GM18517 (cell line): ENCODE data around the gene DNMT1.

Experiments
- ATAC-seq: cut with Tn5 transposase; IDR thresholded peaks from one replicate; pipeline ENCODE4 v1.9.1; 2021; ENCODE audit warnings: mild to moderate bottlenecking, moderate library complexity; ENCODE audit not compliant: unreplicated experiment

Gene DNMT1

DNA sequence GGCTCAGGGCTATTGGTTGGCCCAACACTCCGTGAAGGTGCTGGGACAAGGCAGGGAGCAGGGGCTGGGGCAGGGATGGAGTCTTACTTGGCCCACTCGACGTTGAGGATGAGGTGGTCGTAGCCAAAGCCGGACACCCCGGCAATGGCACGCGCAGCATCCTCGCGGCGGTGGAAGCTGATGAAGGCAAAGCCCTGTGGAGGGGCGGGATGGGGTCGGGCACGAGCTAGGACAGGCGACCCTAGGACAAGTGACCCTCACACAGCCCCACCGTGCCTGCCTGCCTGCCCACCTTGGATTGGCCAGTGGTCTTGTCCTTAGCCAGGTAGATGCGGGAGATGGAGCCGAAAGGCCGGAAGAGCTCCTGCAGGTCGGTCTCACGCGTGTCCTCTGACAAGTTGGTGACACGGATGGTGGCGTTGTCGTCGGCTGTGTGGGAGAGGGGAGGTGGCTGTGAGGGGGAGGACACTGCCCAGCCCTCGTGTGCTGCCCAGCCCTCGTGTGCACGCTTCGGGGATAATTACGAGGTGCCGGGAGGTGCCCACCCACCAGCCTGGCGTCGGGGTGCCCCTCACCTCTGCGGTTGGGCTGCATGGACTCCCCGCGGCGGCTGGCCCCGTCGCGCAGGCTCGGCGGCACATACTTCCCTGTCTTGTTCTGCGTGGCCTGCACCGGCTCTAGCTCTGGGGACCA lies 79.2 kb downstream of the DNMT1 start:
- ATAC-seq, result no peak

DNA sequence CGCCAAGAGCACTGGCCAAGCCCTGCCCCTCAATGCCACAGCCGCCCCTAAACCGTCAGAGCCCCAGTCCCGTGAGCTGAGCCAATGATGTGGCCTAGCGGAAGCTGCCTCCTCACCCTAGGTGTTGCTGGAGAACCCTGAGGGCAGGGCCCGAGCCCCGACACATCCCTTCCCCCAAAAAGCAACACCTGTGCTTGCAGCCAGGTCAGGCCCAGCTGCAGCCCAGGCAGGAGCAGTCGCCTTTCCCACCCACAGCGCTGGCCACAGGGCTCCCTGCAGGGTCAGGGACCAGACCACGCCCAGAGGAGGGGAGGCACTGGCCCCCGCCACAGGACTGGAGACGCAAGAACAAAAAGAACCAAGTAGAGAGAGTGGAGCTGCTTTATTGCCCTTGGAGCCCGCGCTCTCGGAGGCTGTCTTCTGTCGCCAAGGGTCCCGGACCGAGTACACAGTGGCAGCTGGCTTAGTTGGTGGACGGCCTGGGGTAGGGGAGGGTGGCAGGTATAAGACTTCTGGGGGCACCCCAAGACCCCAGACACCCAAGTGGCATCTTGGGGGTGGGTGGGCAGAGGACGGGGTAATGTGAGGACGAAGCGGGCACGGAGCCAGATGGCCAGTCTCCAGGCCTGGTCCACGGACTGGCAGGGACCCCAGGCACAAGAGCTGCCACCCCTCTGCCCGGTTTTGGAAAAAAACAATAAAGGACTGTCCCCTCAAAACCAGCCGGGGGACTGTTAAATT lies 79.9 kb downstream of the DNMT1 start:
- no peak for ATAC-seq

DNA sequence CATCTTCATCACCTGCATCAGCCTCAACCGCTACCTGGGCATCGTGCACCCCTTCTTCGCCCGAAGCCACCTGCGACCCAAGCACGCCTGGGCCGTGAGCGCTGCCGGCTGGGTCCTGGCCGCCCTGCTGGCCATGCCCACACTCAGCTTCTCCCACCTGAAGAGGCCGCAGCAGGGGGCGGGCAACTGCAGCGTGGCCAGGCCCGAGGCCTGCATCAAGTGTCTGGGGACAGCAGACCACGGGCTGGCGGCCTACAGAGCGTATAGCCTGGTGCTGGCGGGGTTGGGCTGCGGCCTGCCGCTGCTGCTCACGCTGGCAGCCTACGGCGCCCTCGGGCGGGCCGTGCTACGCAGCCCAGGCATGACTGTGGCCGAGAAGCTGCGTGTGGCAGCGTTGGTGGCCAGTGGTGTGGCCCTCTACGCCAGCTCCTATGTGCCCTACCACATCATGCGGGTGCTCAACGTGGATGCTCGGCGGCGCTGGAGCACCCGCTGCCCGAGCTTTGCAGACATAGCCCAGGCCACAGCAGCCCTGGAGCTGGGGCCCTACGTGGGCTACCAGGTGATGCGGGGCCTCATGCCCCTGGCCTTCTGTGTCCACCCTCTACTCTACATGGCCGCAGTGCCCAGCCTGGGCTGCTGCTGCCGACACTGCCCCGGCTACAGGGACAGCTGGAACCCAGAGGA lies 80.6 kb downstream of the DNMT1 start:
- ATAC-seq, result no peak

DNA sequence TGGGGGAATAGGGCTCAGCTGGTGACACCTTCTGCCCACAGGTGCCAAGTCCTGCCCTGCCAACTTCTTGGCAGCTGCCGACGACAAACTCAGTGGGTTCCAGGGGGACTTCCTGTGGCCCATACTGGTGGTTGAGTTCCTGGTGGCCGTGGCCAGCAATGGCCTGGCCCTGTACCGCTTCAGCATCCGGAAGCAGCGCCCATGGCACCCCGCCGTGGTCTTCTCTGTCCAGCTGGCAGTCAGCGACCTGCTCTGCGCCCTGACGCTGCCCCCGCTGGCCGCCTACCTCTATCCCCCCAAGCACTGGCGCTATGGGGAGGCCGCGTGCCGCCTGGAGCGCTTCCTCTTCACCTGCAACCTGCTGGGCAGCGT lies 81.2 kb downstream of the DNMT1 start:
- ATAC-seq, result no peak

DNA sequence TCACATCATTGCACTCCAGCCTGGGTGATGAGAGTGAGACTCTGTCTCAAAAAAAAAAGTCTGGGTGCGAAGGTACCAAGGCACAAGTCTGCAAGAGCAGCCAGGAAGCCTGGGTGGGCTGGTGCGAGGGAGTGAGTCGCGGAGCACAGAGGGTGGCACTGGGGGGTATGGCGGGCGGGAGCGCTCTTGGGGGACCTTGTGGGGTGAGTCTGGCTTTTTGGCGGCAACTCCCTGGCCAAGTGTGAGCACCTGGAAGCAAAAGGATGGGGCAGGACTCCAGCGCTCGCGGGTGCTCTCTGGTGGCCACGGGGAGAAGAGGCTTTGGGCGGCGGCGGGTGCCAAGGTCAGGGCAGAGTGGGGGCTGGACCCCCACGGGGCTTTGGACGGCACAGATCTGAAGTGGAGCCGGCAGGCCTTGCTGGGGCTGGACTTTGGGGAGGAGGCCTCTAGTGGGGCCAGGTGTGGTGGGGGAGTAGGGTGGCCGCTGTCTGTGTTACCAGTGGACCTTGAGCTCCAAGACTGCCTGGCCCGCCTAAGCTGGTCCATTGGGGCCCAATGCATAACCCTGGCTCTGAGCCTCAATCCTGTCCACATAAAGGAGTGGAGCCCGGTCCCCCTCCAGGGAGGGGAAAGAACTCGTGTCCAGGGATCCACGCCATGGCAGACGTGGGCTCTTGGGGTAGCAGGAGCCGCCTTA lies 81.7 kb downstream of the DNMT1 start:
- no peak for ATAC-seq

DNA sequence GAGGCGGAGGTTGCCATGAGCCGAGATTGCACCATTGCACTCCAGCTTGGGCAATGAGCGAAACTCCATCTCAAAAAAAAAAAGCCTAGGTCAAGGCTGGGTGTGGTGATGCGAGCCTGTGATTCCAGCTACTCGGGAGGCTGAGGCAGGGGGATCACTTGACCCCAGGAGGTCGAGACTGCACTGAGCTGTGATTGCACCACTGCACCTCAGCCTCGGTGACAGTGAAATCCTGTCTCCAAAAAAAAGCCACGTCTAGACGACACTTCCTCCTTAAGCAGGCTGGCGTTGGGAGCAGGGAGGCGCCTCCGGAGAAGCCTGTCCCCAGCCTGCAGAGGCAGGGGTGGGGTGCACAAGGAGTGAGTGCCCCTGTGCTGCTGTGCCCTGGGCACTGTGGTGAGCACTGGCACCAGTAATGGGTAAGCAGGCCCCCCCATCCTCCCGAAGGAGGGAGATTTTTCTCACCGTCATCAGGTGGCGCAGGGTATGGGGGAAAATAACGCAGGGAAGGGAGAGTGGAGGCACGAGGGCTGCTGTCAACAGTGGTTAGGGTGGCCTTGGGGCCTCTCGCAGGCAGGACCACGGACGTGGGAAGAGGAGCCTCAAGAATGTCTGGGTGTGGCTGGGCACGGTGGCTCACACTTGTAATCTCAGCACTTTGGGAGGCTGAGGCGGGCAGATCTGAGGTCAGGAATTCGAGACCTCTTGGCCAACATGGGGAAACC lies 82.6 kb downstream of the DNMT1 start:
- no peak for ATAC-seq

DNA sequence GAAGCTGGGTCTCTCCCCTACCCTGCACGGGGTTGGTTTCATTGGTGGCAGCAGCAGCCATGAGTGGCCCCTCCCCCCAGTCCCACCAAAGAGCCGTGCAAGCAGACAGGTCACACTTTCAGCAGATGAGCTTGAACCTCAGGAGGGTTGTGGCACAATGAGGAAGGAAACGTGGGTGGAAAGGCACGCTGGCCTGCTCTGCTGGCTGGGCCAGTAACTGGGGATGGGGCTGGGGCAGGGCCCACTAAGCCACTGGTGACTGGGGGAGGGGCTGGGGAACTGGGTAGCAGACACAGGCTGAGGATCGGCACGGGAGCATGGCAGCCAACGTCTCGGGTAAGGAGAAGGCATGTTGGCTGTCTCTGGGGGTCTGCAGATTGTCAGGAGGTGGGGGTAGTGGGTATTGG lies 83.3 kb downstream of the DNMT1 start, which contains the start of gene P2RY11:
TSS of gene P2RY11 (plus strand) at position 289 of the 407 bp plus-strand sequence. CDS start at position 318, 29 bp downstream.
- no peak for ATAC-seq

DNA sequence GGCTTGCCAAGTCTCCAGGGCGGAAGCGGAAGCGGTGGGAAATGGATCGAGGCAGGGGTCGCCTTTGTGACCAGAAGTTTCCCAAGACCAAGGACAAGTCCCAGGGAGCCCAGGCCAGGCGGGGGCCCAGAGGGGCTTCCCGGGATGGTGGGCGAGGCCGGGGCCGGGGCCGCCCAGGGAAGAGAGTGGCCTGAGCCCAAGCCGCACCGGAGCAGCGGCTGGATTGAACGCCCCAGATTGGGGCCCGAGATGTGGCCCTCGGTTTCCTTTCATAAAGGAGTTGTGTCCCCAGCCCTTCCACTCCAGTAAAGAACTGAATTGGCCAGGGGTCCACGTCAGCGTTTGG lies 83.8 kb downstream of the DNMT1 start:
- ATAC-seq, result no peak

DNA sequence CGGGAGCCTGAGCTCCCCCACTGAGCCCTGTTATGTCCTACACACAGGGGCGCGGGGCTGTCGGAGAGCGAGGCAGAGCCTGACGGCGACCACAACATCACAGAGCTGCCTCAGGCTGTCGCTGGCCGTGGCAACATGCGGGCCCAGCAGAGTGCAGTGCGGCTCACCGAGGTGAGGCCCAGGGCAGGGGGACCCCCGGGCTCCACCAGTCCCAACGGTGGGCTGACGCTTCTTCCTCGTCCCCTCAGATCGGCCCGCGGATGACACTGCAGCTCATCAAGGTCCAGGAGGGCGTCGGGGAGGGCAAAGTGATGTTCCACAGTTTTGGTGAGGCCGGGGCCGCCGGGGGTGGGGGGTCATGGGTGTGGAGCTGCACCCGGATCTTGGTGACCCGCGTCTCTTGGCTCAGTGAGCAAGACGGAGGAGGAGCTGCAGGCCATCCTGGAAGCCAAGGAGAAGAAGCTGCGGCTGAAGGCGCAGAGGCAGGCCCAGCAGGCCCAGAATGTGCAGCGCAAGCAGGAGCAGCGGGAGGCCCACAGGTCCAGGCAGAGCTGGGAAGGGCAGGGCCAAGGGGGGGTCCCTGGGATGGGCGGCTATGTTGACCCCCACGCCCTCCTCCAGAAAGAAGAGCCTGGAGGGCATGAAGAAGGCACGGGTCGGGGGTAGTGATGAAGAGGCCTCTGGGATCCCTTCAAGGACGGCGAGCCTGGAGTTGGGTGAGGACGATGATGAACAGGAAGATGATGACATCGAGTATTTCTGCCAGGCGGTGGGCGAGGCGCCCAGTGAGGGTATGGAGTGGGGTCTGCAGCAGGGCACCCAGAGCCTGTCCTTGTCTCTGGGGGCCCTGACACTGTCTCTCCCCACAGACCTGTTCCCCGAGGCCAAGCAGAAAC lies 84.4 kb downstream of the DNMT1 start:
- no peak for ATAC-seq

DNA sequence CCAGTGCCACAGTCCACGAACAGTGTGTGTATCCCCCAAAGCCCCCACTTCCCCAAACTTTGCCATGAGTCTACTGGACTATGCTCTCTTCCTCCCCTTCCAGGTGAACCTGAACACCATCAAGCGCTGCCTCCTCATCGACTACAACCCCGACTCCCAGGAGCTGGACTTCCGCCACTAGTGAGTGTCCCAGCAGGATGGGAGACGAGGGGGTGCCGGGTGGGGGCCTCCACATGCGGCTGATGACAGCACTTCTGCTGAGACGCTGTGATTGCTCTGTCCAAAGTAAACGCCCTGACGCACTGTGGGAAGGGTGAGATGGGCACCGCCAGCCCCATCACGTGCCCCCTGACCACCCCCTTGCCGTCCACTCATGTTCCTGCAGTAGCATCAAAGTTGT lies 85.2 kb downstream of the DNMT1 start:
- no peak for ATAC-seq

DNA sequence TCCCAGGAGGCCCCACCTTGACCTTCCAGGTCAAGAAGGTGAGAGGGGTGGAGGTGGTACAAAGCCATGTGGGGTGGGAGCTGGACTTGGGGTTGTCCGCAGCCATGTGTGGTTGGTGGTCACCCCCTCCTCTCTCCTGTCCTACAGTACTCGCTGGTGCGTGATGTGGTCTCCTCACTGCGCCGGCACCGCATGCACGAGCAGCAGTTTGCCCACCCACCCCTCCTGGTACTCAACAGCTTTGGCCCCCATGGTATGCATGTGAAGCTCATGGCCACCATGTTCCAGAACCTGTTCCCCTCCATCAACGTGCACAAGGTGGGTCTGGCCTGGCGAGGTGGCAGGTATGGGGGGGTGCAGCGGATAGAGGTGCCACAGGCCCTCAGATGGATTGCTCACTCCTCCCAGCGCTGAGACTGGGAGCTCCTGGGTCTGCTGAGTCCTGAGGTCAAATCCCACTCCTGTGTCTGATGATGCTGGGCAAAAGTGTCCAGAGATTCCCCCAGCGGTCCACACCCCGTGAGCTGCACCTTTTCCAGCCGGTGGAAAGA lies 86.9 kb downstream of the DNMT1 start:
- ATAC-seq, result no peak

DNA sequence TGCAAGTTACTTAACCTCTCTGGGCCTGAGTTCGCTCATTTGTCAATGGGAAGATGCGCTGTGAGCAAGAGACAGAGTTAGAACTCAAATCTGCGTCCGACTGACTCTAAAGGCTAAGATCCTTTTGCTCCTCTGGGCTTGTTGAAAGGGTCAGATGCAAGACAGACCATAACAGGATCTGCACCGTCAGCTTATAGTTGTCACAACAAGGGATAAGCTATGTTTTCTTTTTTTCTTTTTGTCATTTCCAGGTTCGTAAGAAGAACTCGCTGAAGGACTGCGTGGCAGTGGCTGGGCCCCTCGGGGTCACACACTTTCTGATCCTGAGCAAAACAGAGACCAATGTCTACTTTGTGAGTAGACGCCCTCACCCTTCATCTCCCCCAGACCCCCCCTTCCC lies 87.5 kb downstream of the DNMT1 start:
- no peak for ATAC-seq

DNA sequence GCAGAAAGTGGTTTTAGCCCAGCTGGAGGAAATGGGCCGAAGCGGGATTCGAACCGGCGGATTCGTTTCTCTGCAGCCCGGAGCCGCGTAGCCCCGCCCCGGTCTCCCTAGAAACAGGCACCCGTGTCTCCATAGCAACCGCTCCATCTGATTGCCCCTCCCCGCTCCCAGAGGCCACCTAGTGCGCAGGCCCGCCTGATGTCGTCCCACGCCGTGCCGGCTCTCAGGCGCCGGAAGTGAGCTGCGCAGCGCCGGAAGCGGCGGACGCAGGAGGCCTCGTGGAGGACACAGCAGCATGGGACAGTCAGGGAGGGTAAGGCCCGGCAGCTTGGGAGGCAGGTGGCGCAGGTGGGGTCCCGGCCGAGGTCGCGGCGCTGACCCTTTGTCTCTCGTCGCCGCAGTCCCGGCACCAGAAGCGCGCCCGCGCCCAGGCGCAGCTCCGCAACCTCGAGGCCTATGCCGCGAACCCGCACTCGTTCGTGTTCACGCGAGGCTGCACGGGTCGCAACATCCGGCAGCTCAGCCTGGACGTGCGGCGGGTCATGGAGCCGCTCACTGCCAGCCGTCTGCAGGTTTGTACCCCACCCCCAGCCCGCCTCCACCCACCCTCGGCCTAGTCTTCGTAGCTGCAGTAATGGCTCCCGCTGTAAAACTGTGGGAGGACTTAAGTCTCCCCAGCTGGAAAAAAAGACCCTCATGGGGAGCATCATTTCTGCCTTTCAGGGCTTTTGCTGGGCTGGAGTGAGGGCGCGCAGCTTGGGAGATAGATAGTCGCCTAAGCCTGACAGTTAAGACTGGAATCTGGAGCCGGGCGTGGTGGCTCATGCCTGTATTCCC lies 88.4 kb downstream of the DNMT1 start, which contains the start of gene PPAN:
TSS of gene PPAN (plus strand) at position 263 of the 837 bp plus-strand sequence. CDS start at position 296, 33 bp downstream.
- peak; percentile 37 for ATAC-seq

DNA sequence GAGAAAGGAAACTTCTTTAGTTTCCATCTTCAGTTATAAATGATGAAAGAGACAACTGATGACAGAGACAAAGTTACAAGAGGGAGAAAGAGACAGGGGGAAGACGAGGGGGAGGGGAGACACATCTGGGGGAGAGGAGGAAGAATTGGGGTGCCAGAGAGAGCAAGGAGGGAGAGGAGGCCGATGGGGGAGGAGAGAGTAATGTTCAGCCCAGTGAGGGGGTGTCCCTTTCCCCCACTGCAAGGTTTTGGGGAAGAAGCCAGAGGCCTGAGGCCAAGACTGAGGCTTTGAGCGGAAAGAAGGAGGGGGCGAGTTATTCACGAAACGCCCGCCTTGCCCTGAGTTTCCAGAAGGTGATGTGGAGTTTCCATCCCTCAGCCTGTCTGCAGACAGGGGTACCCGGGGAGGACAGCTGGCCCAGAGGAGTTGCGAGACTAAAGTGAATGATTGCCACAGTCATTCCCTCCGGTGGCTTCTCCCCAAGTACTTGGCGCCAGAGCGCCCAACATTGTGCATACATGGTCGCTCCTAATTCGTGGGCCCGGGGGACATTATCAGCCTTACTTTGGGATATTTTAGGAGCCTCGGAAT lies 89.1 kb downstream of the DNMT1 start:
- peak; percentile 19 for ATAC-seq

DNA sequence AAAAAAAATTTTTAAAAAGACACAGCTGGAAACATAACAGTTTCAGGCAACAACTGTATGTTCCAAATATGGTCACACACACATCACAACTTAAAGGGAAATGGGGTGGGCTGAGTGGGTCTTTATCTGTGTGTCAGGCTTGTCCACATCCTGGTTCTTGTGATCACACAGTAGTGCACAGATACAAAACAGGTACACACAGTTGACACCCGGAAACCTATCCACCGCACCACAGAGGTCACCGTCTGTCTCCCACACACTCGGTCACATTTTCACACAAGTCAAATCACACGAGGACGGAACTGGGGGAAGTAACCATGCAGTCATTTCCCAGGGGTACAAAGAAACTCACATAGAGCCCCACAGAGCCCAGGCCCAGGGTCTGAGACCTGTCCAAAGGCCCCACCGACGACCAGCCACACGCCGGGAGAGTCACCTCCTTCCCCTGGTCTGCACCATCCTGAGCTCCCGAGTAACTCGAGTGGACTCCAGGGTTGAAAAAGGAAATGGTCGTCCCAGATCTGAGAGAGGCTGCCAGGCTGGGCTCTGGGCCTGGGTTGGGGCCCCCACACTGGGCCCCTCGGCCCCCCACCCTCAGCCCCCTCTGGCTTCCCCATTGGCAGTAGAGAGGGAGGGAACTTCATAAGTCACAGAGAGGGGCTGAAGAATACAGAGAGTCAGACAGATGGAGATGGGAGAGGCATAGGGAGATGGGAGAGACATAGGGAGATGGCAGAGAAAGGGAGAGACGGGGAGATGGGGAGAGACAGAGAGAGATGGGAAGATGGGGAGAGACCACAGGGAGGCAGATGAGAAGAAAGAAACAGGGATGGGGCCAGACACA lies 89.9 kb downstream of the DNMT1 start:
- ATAC-seq, result peak; percentile 35

DNA sequence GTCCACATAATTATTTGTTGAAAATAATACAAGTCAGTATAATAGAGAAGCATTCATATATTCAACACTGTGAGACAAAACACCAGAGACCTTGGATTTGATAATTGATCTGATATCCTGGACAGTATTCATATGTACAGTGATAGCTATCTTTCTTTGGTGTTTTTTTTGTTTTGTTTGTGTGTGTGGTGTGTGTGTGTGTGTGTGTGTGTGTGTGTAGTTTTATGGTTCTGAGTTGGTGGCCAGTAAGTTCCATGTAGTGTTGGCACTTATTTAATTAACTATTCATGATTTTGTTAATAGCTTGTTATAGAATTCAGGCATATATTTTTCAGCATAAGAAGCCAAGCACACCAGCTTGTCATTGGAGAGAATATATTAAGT lies 90.6 kb downstream of the DNMT1 start:
- ATAC-seq, result no peak

DNA sequence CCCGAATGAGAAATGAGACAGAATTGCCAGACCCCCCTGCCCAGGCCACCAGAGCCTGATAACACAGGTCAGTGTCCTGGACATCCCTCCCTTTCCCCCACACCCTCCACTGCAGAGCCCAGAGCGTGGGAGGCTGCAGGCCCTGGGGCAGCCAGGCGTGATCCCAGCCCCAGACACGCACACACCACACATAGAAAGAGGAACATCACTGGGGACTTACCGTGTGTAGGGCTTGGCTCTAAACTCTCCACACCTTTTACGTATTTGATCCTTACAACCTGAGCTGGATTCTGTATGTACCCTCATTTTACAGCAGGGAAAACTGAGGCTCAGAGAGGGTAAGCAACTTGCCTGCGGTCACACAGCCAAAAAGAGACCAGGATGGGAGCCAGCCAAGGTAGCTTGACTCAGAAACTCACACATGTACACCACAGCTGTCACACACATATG lies 91.9 kb downstream of the DNMT1 start:
- no peak for ATAC-seq
